HG02852 (cell line): ENCODE measurements around the gene ZFYVE28.

Experiments used
- ATAC-seq: cut with Tn5 transposase; IDR thresholded peaks from one replicate; pipeline ENCODE4 v1.9.1; 2021; ENCODE audit warnings: mild to moderate bottlenecking, moderate library complexity; ENCODE audit not compliant: unreplicated experiment

The ZFYVE28 gene

DNA sequence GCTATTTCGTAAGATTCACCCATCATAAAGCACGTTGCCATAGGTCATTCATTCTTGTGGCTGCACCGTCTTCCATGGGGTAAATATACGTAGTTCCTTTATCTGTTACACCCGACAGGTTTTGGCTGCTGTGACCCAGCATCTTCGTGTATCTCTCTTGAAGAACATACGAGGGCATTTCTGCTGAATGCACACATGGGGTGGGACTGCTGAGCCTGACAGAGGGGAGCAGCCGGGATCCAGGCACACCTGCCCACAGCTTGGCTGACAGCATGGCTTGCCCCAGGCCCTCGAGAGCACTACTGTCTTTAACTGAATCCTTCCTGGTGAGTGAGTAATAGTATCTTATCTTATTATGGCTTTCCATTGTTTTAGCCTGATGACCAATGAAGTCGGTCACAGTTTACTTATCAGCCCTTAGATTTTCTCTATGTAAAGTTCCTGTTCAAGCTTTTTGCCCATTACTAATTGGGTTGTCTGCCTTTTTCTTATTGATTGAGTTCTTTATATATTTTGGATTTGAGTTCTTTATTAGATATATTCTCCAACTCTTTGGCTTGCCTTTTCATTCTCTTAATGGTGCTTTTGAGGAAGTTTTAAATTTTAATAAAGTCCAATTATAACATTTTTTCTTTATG, 111.6 kb downstream of the ZFYVE28 start:
- no peak for ATAC-seq

DNA sequence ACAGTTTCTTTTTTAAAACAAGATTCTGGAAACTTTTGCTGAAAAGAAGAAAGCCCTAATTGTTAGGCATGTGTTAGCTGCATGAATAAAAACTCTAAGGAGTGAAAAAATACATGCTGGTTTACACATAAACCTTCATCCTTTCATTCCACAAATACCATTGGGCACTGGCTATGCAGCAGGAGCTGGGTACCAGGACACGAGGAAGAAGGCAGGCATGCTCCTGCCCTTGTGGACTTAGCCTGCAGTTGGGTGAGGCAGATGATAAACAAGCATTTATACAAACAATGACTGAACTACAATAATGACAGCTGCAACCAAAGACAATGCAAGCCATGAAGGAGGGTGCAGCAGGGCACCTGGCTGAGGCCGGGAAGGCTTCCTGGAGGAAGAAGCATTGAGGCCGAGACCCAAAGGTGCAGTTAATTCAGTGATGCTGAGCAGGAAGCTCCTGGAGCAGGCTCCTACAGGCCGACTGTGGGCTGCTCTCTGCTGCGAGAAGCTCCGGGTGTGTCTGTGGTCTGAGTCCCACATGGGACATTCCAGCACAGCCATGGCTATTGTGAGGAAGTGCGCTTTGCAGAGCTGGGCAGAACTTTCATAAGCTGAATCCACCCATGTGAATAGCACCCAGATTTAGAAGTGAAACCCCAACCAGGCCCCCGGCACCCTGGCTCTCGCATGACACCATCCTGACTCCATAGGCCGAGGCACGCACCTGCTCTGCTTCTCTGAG, 112.5 kb downstream of the ZFYVE28 start:
- ATAC-seq: no peak

DNA sequence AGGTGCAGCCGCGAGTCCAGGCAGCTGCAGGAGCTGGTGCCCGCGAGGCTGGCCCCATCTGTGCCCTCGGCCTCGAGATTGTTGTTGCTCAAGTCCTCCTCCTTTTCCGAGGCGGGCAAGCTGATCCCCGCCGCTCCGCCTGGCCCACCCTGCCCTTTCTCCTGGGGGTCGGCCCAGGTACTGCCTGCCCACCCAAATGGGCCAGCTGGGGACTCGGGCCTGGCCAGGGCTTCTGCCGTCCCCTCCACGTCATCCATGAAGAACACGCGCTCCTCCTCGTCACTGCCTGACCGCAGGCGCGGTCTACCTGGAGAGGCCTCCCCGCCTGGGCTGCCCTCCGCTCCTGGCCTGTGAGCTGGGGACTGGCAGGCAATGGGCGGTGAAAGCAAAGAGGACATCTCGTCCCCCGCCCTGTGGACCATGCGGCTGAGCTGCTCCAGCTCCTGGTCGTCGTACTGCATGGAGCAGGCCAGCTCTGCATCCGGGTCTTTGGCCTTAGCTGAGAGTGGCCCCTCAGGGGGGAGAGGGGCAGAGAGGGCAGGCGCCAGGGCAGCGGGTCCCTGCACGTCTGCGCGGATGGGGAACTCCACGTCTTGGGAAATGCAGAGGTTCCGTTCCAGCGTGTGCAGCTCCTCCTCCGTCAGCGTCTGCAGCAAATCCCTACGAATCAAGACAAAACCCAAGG, 113.4 kb downstream of the ZFYVE28 start:
- ATAC-seq: no peak

DNA sequence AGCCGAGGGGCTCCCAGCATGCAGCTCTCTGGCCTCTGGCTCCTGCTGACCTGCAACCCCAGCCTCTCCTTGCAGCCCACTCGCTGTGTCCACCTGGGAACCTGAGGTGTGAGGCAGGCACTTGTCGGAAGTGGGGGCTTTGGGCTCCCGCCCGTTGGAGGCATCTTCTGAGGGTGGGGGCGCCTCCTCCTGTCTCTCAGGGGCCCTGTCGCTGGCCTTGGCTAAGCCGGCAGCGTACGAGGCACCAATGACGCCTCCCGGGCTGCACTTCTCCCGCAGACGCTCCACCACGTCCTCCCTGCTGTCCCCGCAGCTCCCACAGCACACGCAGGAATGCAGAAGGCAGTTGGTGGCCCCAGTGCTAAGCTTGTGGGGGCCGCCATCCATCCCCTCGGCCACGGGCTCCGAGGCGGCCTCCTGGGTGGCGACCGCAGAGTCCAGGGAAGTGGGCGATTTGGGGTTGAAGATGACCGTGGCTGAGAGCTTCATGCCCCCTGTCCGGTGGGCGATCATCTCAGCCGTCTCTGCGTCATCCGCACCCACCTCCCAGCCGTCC, 114.0 kb downstream of the ZFYVE28 start:
- no peak for ATAC-seq

DNA sequence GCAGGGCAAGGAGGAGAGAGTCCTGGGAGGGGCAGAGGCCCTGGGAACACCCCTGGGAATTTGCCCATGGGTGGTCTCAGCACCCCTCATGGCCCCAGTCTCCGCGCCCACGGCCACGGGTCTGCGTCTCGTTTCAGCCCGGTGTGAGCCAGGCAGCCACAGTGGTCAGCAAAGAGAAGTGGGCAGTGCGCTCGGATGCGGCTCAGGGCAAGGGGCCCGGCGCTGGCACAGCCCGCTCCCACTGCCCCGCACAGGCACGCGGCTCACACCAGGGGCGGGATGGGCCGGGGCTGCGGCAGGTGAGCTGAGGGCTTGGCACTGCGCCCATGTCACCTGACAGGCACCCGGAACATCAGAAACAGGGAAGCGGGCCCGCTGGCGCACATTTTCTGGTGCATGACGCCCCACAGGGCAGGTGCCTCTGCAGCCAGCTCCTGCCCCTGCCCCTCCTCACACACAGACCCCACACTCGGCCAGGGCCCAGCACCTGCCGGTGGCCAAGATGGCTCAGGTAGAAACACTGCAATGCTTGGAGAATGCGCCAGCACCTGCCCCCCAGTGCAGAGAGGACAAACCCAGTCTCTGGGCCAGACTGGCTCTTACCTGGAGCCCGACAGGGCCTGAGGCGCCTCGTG, 114.6 kb downstream of the ZFYVE28 start:
- no peak for ATAC-seq

DNA sequence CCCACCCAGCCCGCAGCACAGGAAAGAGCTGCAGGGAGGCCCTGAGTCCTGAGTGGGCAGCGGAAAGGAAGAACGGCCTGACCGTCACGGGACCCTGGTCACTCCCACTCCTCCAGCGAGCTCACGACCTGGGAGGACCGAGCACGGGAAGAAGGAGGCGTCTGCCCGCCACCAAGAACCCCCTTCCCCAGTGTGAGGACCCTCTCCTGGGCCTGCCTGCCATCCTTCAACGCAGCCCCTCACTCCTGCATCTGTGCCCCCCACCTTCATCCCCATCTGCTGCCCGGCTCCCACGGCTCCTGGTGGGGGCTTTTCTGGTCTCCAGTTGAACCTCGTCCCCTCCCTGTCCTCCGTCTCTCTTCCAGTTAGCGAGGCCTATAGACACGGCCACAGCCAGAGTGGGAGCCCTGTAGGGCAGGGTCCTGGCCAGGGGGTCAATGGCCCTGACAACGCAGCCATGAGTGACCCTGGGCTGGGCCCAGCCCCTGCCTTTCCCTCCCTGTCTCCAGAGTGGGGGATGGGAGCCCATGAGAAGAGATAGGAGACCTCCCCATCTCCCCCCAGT, 115.2 kb downstream of the ZFYVE28 start:
- ATAC-seq: no peak

DNA sequence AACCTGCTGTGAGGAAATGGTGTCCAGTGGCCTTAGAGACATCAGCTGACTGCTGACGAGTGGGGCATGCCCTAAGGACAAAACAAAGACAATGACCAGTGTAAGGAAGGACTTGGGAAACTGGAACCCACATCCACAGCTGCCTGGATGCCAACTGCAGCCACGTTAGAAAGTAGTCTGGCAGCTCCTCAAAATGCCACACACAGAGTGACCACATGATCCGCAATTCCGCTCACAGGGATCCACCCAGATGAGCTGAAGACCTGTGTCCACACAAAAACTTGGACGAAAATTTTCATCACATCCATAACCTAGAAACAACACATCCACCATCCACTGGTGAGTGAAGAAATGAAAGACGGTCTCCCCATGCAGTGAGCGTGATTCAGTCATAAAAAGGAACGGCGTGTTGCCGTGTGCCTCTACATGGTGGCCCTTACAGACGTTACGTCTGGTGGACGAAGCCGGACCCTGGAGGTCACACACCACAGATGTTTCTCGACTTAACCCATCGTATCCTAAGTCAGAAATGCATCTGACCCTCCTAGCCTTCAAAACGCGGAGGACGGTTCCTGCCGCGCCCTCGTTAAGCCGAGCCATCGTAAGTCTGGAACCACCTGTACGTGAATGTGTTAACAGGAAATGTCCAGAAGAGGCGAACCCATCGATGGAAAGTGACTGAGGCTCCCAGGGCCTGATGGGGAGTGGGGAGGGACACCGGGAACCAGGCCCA, 115.9 kb downstream of the ZFYVE28 start:
- ATAC-seq: no peak

DNA sequence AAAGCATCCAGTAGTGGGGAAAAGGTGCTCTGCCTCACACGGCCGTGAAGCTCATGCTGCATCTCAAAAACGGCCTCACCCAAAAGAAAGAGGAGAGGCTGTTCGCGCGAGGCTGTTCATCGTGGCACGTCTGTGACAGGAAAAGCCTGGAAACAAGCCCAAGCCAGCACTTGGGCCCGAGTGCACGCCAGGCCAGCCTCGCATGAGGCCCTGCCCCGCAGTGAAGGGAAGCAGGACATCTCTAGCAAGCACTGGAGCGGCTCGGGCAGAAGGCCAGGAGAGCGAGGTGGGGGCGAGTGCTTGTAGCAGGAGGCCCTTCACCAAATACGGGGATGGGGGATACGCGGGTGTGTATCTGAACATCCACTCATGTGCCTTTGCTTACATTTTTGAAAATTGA, 116.6 kb downstream of the ZFYVE28 start:
- no peak for ATAC-seq

DNA sequence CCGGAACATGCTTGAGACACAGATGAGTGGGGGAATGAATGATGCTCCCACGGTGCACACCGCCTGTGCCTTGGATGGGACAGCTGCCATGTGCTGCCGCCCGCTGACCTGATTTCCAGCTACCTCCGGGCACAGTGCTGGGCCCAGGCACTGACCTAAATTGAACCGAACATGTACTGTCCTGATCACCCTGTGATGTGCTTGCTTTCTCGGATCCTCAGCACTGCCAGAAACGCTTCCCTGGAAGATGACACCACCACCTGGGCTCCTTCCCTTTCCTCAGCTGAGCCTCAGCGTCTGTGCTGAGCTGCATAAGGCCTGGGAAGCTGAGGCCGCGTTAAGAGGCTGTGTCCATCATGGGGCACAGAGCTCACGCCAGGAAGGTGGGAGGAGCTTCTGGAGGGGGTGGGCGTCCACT, 117.2 kb downstream of the ZFYVE28 start:
- no peak for ATAC-seq

DNA sequence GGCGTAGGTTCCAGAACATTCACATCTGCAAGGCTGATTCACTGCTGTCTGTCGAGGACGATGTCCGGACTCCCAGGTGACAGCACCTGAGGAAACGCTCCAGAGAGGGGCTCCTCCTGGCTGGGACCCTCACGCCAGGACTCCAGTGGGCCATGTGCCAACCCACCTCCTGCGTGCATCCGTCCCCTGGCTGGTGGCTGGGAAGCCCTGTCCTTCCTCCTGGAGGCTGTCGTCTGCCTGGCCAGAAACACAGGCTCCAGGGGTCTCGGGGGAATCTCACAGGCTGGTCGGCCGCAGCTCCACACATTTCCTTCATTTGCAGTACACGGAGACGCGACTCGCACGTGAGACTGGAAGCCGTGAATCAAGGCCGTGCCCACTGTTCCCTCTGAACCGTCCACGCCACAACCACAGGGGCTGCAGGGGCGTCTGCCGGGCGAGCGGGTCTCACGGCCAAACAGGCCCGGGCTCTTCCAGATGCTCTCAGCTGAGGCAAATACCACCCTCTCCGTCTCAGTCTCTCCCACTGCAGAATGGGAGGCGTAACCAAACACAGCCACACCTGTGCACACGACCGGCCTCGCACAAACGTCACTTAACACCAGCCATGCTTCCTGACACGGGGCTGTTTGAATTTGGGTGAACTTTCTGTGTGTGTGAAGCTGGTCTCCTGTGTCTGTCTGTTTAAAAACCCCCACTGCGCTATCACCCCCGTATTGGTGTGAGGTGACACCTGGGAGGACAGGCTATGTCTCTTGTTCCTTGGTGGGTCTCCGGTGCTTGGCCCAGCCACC, 117.8 kb downstream of the ZFYVE28 start:
- ATAC-seq: no peak

DNA sequence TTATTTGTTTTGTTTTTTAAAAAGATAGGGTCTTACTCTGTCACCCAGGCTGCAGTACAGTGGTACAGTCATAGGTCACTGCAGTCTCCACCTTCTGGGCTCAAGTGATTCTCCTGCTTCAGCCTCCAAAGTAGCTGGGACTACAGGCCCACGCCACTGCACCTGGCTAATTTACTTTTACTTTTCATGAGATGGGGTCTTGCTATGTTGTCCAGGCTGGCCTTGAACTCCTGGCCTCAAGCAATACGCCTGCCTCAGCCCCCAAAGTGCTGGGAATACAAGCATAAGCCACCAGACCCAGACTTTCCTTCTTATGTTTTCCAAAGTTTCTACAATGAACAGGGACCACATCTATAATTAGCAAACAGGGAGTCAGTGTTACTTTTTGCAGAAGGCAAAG, 118.7 kb downstream of the ZFYVE28 start:
- ATAC-seq: no peak

DNA sequence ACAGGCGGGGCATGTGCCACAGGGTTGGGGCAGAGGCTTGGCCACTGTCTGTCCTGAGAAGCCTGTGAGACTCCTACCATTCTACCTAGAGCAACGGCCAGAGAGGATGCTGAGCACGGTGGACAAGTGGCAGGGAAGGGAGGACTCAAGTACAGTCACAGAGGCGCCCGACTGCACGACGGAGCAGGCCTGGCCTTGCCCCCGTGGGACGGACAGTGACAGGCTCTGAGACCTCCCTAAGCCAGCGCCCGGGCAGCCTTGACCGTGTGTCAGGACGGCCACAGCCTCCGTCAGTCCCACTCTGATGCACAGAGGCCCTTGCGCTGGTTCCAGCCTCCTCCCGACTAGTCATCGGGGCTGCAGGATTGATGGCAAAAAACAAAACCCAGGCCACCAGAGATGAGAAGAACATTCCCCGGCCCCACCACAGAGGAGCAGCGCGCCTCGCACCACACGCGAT, 119.9 kb downstream of the ZFYVE28 start:
- ATAC-seq: no peak

DNA sequence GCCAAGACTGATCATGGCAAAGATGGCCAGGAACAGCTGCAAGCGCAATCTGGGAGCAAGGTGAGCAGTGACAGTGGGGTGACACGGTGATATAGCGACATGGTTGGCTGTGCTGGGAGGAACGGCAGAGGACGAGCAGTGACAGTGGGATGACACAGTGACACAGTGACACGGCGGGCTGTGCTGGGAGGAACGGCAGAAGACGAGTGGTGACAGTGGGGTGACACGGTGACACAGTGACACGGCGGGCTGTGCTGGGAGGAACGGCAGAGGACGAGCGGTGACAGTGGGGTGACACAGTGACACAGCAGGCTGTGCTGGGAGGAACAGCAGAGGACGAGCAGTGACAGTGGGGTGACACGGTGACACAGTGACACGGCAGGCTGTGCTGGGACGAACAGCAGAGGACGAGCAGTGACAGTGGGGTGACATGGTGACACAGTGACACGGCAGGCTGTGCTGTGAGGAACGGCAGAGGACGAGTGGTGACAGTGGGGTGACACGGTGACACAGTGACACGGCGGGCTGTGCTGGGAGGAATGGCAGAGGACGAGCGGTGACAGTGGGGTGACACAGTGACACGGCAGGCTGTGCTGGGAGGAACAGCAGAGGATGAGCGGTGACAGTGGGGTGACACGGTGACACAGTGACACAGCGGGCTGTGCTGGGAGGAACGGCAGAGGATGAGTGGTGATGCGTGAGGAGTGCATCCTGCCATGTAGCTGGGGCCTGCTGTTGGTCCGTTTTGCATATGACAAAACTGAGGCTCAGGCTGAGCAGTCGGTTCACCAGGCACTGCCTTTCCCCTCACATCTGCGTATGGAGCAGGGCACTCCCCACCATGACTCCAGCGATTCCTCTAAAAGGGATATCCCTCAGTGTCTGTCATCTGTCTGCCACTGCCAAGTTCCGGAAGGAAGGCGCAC, 120.6 kb downstream of the ZFYVE28 start:
- ATAC-seq: no peak

DNA sequence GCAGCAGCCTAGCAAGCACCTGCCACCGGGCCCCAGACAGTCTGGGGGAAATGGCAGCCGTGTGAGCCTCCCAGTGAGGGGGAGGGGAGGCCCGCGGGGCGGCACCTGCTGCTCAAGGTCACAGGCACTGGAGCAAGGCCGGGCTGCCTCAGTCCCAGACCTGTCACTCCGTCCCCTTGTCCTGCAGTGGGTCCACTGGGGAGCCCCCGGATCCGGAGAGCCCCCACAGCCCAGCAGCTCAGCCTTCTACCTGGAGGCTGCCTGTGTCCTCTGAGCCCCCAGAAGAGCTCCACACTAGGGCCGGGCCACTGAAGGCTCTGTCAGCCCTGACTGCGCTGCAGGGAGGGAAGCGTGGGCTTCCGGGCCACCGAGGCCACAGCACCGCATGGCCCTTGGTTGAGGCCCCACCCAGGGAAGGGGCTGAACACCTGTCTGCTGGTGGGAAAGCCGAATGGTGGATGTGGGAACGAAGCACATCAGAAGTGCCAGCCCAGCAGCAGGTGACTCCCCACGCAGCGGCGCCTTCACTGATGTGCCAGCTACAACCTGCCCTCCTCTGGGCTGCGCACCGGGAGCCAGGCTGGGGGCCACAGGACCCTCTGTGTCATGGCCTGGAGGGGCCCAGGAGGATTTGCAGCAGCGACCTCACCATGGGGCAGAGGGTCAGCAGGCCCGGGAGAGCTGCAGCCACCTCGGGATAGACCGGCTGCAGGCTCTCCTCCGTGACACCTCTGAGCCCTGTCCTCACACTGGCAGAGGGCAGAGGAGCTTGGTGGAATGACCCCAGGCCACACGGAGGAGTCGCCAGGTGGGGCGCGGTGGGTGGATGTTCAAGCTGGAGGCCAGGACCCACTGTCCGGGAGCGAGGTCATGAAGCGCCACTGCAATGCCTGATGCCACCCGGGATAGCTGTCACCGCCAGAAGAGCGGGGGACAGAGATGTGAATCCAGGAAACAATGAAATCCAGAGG, 121.5 kb downstream of the ZFYVE28 start:
- ATAC-seq: no peak

DNA sequence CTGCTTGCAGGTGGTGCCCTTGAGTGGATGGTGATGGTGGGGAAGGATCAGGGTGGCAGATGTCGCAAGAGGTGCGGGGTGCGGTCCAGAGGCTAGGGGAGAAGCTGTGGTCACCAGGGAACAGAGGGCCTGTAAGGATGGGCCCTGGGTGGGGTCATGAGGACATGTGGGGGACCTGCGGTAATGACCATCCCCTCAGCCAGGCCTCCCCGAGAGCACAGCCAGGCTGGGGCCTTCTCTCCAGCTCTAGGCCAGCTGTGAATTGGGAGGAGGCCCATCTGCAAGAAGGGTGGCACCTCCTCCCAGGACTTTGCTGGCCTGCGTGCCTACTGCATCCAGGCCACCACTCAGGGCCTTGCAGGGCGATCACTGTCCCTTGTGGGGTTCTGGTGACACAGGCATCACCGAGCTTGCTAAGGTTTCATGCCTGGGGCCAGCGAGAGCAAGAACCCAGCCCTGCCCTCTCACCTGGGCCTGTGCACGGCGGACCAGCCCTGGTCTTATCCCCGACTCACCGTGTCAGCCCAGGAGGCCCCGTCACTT, 122.5 kb downstream of the ZFYVE28 start:
- no peak for ATAC-seq

DNA sequence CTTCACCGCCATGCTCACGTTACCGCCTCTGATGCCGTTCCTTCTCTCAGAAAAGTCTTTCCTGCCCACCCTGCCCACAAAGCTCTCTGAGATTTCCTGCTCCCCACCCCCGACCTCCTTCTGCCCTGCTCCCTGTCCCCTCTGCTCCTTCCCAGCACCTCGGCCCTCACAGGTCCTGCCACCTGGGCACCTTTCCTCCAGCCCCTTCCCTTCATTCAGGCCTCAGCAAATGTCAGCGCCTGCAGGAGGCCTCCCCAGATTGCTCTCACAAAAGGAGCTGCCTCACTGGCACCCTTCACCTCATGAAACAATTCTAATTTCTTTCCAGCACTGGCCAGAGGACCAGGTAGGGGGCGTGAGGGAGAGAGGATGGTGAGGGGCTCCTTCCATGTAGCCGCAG, 122.9 kb downstream of the ZFYVE28 start:
- ATAC-seq: no peak

DNA sequence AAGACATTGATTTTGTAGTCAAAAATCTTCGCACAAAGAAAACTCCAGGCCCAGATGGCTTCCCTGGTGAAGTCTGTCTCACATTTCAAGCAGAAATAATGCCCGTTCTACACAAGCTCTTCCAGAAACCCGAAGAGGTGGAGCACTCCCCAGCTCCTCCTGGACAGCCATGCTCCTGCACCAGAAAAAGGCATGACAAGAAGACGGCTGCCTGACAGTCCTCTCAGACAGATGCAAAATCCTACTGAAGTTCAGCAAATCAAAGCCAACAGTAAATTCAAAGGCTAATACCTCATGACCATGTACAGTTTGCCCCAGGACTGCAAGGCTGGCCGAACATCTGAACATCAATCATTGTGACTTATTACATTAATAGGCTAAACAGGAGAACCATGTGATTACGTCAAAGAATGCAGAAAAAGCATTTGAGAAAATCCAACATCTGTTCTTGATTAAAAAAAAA, 125.8 kb downstream of the ZFYVE28 start:
- ATAC-seq: no peak
